Adrenal gland (tissue), 12 donors: ENCODE results near the gene UBAP1L. TPM values are rescaled to one million over a fixed set of nuclear protein-coding genes. Genes with fewer than 3 reads are reported as not detected.

Source experiments
- DNase-seq, 7 donors: peaks; one replicate each; pipeline ENCODE4 v3.0.0-alpha.2; 2019 to 2020
- H3K27ac ChIP-seq, 5 donors: fragments of 200-600 bp; sonication (generic) in 4 of 5; 1 replicate in 3 of 5; 2 replicates in 2 of 5; pipeline versions ENCODE4 v1.5.1 to v1.8.0; 2016 to 2020; ENCODE audit warnings: mild to moderate bottlenecking in 1 of 5
- H3K27me3 ChIP-seq: fragments of 200-600 bp; 2 replicates; pipeline ENCODE4 v1.8.0; 2021
- H3K36me3 ChIP-seq, 2 donors: fragments of 200-600 bp; replicated peaks in 1 of 2; 1 replicate in 1 of 2; 2 replicates in 1 of 2; pipeline versions ENCODE4 v1.5.1 to v1.8.0; 2018 to 2022
- H3K4me1 ChIP-seq, 2 donors: fragments of 200-600 bp; replicated peaks in 1 of 2; 1 replicate in 1 of 2; 2 replicates in 1 of 2; pipeline versions ENCODE4 v1.5.1 to v1.8.0; 2018 to 2021
- H3K4me3 ChIP-seq, 4 donors: fragments of 200-600 bp; sonication (generic) in 3 of 4; one replicate each; pipeline ENCODE4 v1.5.1; 2016 to 2018
- H3K9me3 ChIP-seq, 3 donors: fragments of 200-600 bp; sonication (generic) in 1 of 3; replicated peaks in 1 of 3; 1 replicate in 2 of 3; 2 replicates in 1 of 3; pipeline versions ENCODE4 v1.5.1 to v1.8.0; 2016 to 2021
- CTCF ChIP-seq, 6 experiments: fragments of 450-650 bp in 4 of 6; fragments of 200-600 bp in 2 of 6; sonication (generic) in 1 of 6; IDR thresholded peaks; 1 replicate in 5 of 6; 2 replicates in 1 of 6; pipeline versions ENCODE4 v1.5.1 to v1.8.0; 2016 to 2021; ENCODE audit warnings: antibody characterized with exemption in 6 of 6, mild to moderate bottlenecking in 2 of 6, moderate library complexity in 1 of 6
- POLR2A ChIP-seq, 2 donors: fragments of 450-650 bp; IDR thresholded peaks; one replicate each; pipeline ENCODE4 v1.6.1; 2017; ENCODE audit warnings: antibody characterized with exemption in 2 of 2, mild to moderate bottlenecking in 2 of 2, moderate library complexity in 1 of 2
- WGBS, 4 donors: extraction: QIAGEN DNeasy Blood & Tissue Kit in 2 of 4; methylation state at CpG; one replicate each; pipeline versions ENCODE4 v1.1.5 to v1.1.7; 2013 to 2017; 5-methylcytosine and 5-hydroxymethylcytosine counted together
- intact Hi-C, 2 donors: fragments of 100-400 bp; cut with DNase I; formaldehyde crosslinking; loops; one replicate each; pipeline versions ENCODE4 v1.14.1 to v1.15.0; 2022 to 2023
- polyA plus RNA-seq, 3 donors: library from polyadenylated mRNA; stranded (reverse); fragments of 200-250 nt in 2 of 3; fragments of 350-450 nt in 1 of 3; fragmentation: Illumina TruSeq in 1 of 3; extraction: RNeasy Lipid Tissue Mini Kit (QIAGEN cat#74804) in 1 of 3; gene quantifications; one replicate each; pipeline ENCODE4 v1.2.3, GENCODE V29; 2013 to 2014
- total RNA-seq, 9 donors: library from RNA; depleted of rRNA in 4 of 9; stranded (reverse); fragments of >200 nt in 4 of 9; fragments of 120-200 nt in 1 of 9; fragmentation: NEBNext Ultra II Directional in 1 of 9; extraction: Animal tissue kit (Norgen Biotek cat#: 25700) in 1 of 9; gene quantifications; one replicate each; pipeline versions ENCODE4 v1.1.0 to v1.2.4, GENCODE V29; 2013 to 2023
- donor health status: healthy with polysubstance abuse.
- donor health status: Bipolar disorder and iron deficiency.
- donor health status: DM: yes; HTN: yes; CAD: no.
- donor health status: DM: no; HTN: no; CAD: no.
- donor health status: DM: no; HTN: no; CAD: no.
- donor health status: DM: yes; HTN: yes; CAD: no.

The UBAP1L gene
- total and polyA plus RNA-seq, 12 donors, result 0.48 to 34.9 (median 2.9) TPM

- H3K4me1 ChIP-seq, result peaks cover 0 to 10% of the 10 kb centered on the region in 2 donors
- no peak for DNase-seq
- 75 to 94% (median 88%) methylated on average over 2 to 3 of the region's 3 CpGs for WGBS, 4 donors
- TF ChIP-seq CTCF (IDR thresholded peaks at IDR 0.05), result no peak
- TF ChIP-seq POLR2A (IDR thresholded peaks at IDR 0.05), result no peak
- H3K27me3 ChIP-seq, result peaks cover 2% of the 10 kb centered on the region
- no peaks in the 10 kb centered on the region for H3K36me3 ChIP-seq
- peak overlapping the region in 1 of 5 donors; percentile 45 for H3K27ac ChIP-seq
- no peak overlapping the region for H3K4me3 ChIP-seq
- intact Hi-C loops, result no loop called here
- H3K9me3 ChIP-seq, result no peaks in the 10 kb centered on the region
These were observed 27.6 kb downstream of the UBAP1L start for GRCh38 chr15:65087411-65087810.

- no peaks in the 10 kb centered on the region for H3K36me3 ChIP-seq
- no peaks in the 10 kb centered on the region for H3K9me3 ChIP-seq
- no peak overlapping the region for H3K27ac ChIP-seq
- TF ChIP-seq CTCF (IDR thresholded peaks at IDR 0.05) (no peak), POLR2A (IDR thresholded peaks at IDR 0.05) (no peak)
- no peak overlapping the region for H3K4me3 ChIP-seq
- 49 to 76% (median 61%) methylated on average over 2 to 6 of the region's 6 CpGs for WGBS, 4 donors
- peaks cover 0 to 11% of the 10 kb centered on the region in 2 donors for H3K4me1 ChIP-seq
- H3K27me3 ChIP-seq, result peaks cover 6% of the 10 kb centered on the region
- intact Hi-C loops, result no loop called here
- peak in 3 of 7 donors; percentile 38 to 60 (median 54) for DNase-seq
These were observed 28.3 kb downstream of the UBAP1L start for GRCh38 chr15:65086680-65087111.

- H3K4me3 ChIP-seq, result no peak overlapping the region
- WGBS, 4 donors, result 66 to 81% (median 70%) methylated on average over 3 to 6 of the region's 6 CpGs
- no peak overlapping the region for H3K27ac ChIP-seq
- peak in 4 of 7 donors; percentile 49 to 76 (median 57) for DNase-seq
- intact Hi-C loops, result no loop called here
- peaks cover 0 to 11% of the 10 kb centered on the region in 2 donors for H3K4me1 ChIP-seq
- H3K9me3 ChIP-seq, result no peaks in the 10 kb centered on the region
- TF ChIP-seq POLR2A (IDR thresholded peaks at IDR 0.05) (no peak), CTCF (IDR thresholded peaks at IDR 0.05) (peak; percentile 26 to 50 (median 38))
- H3K27me3 ChIP-seq, result peaks cover 6% of the 10 kb centered on the region
- no peaks in the 10 kb centered on the region for H3K36me3 ChIP-seq
These were observed 28.9 kb downstream of the UBAP1L start for GRCh38 chr15:65085990-65086679.

- WGBS, 4 donors, result 75 to 84% (median 79%) methylated on average over 4 to 8 of the region's 8 CpGs
- Histone ChIP-seq H3K4me1 (peaks cover 0 to 11% of the 10 kb centered on the region in 2 donors), H3K27ac (no peak overlapping the region), H3K36me3 (no peaks in the 10 kb centered on the region), H3K9me3 (no peaks in the 10 kb centered on the region), H3K4me3 (no peak overlapping the region), H3K27me3 (peaks cover 6% of the 10 kb centered on the region)
- no peak for DNase-seq
- TF ChIP-seq CTCF (IDR thresholded peaks at IDR 0.05), result no peak
- TF ChIP-seq POLR2A (IDR thresholded peaks at IDR 0.05), result no peak
- intact Hi-C loops, result no loop called here
These were observed 29.7 kb downstream of the UBAP1L start for GRCh38 chr15:65085207-65085753.
